Activated naive CD4-positive, alpha-beta T cell (primary cell): ENCODE measurements around the gene ABLIM2.

Experiments used
- DNase-seq, 4 experiments: peaks; one replicate each; lab custom pipeline; 2025; lab: John Stamatoyannopoulos, UW

The ABLIM2 gene

GRCh38 chr4:8158710-8159536 lies at the start of gene ABLIM2:
Gene ABLIM2 (minus strand): TSS chr4:8158813. CDS start chr4:8158689, 124 bp downstream.
- DNase-seq: peak; percentile 98 to 99 (median 98)

GRCh38 chr4:8207314-8207713 lies 48.7 kb upstream of the ABLIM2 start:
- DNase-seq: no peak

- DNase-seq: no peak
These were observed 47.4 kb upstream of the ABLIM2 start for GRCh38 chr4:8205749-8206611.

GRCh38 chr4:8205241-8205707 lies 46.7 kb upstream of the ABLIM2 start:
- DNase-seq: no peak

- DNase-seq: no peak
These were observed 46.1 kb upstream of the ABLIM2 start for GRCh38 chr4:8204576-8205227.

- DNase-seq: no peak
These were observed 45.2 kb upstream of the ABLIM2 start for GRCh38 chr4:8203817-8204216.

GRCh38 chr4:8203052-8203401 lies 44.4 kb upstream of the ABLIM2 start:
- no peak for DNase-seq

GRCh38 chr4:8202108-8203051 lies 43.8 kb upstream of the ABLIM2 start:
- DNase-seq: no peak

GRCh38 chr4:8201321-8201781 lies 42.7 kb upstream of the ABLIM2 start:
- DNase-seq: peak in 1 of 4 experiments; percentile 7

GRCh38 chr4:8200302-8200975 lies 41.8 kb upstream of the ABLIM2 start:
- DNase-seq: peak in 2 of 4 experiments; percentile 8 to 9

- DNase-seq: no peak
These were observed 41.1 kb upstream of the ABLIM2 start for GRCh38 chr4:8199594-8200301.

GRCh38 chr4:8198906-8199593 lies 40.4 kb upstream of the ABLIM2 start, which contains the start of gene SH3TC1:
Gene SH3TC1 (plus strand): TSS chr4:8199290. CDS start chr4:8205195, 5,905 bp downstream.
- peak in 2 of 4 experiments; percentile 28 to 46 for DNase-seq

- no peak for DNase-seq
These were observed 39.7 kb upstream of the ABLIM2 start for GRCh38 chr4:8198206-8198905.

- no peak for DNase-seq
These were observed 38.9 kb upstream of the ABLIM2 start for GRCh38 chr4:8197521-8197920.

- DNase-seq: no peak
These were observed 37.3 kb upstream of the ABLIM2 start for GRCh38 chr4:8195841-8196458.

GRCh38 chr4:8195431-8195830 lies 36.8 kb upstream of the ABLIM2 start:
- no peak for DNase-seq

- DNase-seq: no peak
These were observed 36.0 kb upstream of the ABLIM2 start for GRCh38 chr4:8194306-8195242.
